SU-DHL-6 (cell line): ENCODE data around the gene ZNF385D.

Experiments used
- H2AFZ ChIP-seq: fragments of 200-600 bp; sonication (generic); 2 replicates; pipeline ENCODE4 v1.6.1; 2014; ENCODE audit warnings: low read depth, mild to moderate bottlenecking, moderate library complexity, mixed read lengths, antibody characterized with exemption, low read length; ENCODE audit not compliant: severe bottlenecking
- H3F3A ChIP-seq: fragments of 200-600 bp; shearing (Covaris generic); 2 replicates; pipeline ENCODE4 v1.6.0; 2016; ENCODE audit warnings: antibody characterized with exemption, mild to moderate bottlenecking; ENCODE audit not compliant: insufficient read depth
- H3K27ac ChIP-seq: fragments of 200-600 bp; sonication (generic); 2 replicates; pipeline ENCODE4 v1.5.1; 2016; ENCODE audit warnings: low read depth, mild to moderate bottlenecking, low read length, moderate library complexity, mixed read lengths
- H3K27me3 ChIP-seq: fragments of 200-600 bp; sonication (generic), shearing (Covaris generic); 2 replicates; pipeline ENCODE4 v1.6.0; 2014; ENCODE audit warnings: mild to moderate bottlenecking, low read length
- H3K36me3 ChIP-seq: fragments of 200-600 bp; sonication (generic); 2 replicates; pipeline ENCODE4 v1.6.1; 2014; ENCODE audit warnings: mild to moderate bottlenecking, low read length, mixed read lengths
- H3K4me2 ChIP-seq: fragments of 300-600, 200-600 bp; shearing (Covaris generic), sonication (generic); 2 replicates; pipeline ENCODE4 v1.6.0; 2014; ENCODE audit warnings: low read length, low read depth, mild to moderate bottlenecking; ENCODE audit not compliant: poor library complexity, severe bottlenecking
- H3K4me3 ChIP-seq: fragments of 200-600 bp; sonication (generic); 2 replicates; pipeline ENCODE4 v1.5.1; 2014; ENCODE audit warnings: antibody characterized with exemption, low read length, mild to moderate bottlenecking, mixed read lengths; ENCODE audit not compliant: insufficient read depth, poor library complexity, severe bottlenecking
- H3K79me2 ChIP-seq: fragments of 200-600 bp; sonication (generic); 2 replicates; pipeline ENCODE4 v1.6.1; 2014; ENCODE audit warnings: mild to moderate bottlenecking, low read length, moderate library complexity; ENCODE audit not compliant: insufficient read depth
- H3K9ac ChIP-seq: fragments of 200-600 bp; sonication (generic); 2 replicates; pipeline ENCODE4 v1.7.0; 2014; ENCODE audit warnings: mild to moderate bottlenecking, low read length
- H3K9me2 ChIP-seq: fragments of 200-600 bp; sonication (generic); replicated peaks from 2 replicates; pipeline ENCODE4 v1.6.1; 2014; ENCODE audit warnings: low read length; ENCODE audit not compliant: insufficient read depth
- H3K9me3 ChIP-seq: fragments of 200-600 bp; sonication (generic); 2 replicates; pipeline ENCODE4 v1.6.1; 2014; ENCODE audit warnings: low read length, mixed read lengths; ENCODE audit not compliant: insufficient read depth
- H4K20me1 ChIP-seq: fragments of 200-600 bp; sonication (generic); 2 replicates; pipeline ENCODE4 v1.6.1; 2014; ENCODE audit warnings: low read depth, mild to moderate bottlenecking, antibody characterized with exemption, low read length, moderate library complexity, mixed read lengths
- EZH2phosphoT487 ChIP-seq: fragments of 200-600 bp; sonication (generic), shearing (Covaris generic); conservative IDR thresholded peaks from 2 replicates; pipeline ENCODE4 v1.6.1; 2018; ENCODE audit warnings: mild to moderate bottlenecking, antibody characterized with exemption, low read length, moderate library complexity, mixed read lengths
- TF ChIP-seq, protein P1 (sequence below): fragments of 200-600 bp; sonication (generic); IDR thresholded peaks from one replicate; pipeline ENCODE4 v1.5.1; 2017; ENCODE audit warnings: antibody characterized with exemption, mild to moderate bottlenecking, low read length, moderate library complexity; ENCODE audit not compliant: insufficient read depth, poor library complexity, severe bottlenecking

ZNF385D gene

DNA sequence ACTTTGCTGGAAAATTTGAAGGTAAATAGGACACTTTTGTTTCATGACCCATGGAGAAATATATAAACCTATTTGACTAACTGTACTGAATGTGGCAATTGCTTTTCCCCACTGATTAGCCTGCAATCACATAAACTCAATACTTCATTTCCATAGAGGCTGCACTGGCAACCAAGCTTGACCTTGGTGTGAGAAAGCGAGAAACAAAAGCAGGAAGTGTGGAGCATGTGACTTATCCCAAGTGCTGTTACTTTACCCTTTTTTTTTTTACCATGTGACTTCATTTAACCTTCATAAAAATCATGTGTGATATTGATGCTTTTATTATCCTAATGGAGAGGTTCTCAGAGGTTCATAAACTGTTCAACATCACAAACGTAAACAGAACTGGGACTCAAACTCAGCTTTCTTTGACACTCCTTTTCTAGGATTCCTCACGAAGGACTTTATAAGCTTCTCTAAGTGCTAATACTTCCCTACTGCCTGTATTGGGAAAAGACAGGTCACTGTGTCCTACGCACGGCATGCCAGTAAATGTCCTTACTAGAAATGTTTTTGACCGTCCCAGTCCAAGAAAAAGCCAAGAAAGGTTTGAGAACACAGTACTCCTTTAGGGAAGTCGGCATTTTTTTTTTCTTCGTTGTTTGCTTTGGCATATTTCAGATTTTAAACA is 34.9 kb upstream of the ZNF385D start:
- H3K9me3 ChIP-seq, result no peaks in the 10 kb centered on the region
- no peaks in the 10 kb centered on the region for H3F3A ChIP-seq
- no peak overlapping the region for H3K9ac ChIP-seq
- H3K4me3 ChIP-seq, result no peak overlapping the region
- H3K27me3 ChIP-seq, result no peaks in the 10 kb centered on the region
- H3K27ac ChIP-seq, result no peak overlapping the region
- no peaks in the 10 kb centered on the region for H3K9me2 ChIP-seq
- H3K36me3 ChIP-seq, result no peaks in the 10 kb centered on the region
- H2AFZ ChIP-seq, result no peak overlapping the region
- no peaks in the 10 kb centered on the region for H3K79me2 ChIP-seq
- no peaks in the 10 kb centered on the region for H4K20me1 ChIP-seq
- no peak overlapping the region for H3K4me2 ChIP-seq
- TF ChIP-seq, protein P1, sequence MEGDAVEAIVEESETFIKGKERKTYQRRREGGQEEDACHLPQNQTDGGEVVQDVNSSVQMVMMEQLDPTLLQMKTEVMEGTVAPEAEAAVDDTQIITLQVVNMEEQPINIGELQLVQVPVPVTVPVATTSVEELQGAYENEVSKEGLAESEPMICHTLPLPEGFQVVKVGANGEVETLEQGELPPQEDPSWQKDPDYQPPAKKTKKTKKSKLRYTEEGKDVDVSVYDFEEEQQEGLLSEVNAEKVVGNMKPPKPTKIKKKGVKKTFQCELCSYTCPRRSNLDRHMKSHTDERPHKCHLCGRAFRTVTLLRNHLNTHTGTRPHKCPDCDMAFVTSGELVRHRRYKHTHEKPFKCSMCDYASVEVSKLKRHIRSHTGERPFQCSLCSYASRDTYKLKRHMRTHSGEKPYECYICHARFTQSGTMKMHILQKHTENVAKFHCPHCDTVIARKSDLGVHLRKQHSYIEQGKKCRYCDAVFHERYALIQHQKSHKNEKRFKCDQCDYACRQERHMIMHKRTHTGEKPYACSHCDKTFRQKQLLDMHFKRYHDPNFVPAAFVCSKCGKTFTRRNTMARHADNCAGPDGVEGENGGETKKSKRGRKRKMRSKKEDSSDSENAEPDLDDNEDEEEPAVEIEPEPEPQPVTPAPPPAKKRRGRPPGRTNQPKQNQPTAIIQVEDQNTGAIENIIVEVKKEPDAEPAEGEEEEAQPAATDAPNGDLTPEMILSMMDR, result no peak
- no peak for TF ChIP-seq EZH2phosphoT487

DNA sequence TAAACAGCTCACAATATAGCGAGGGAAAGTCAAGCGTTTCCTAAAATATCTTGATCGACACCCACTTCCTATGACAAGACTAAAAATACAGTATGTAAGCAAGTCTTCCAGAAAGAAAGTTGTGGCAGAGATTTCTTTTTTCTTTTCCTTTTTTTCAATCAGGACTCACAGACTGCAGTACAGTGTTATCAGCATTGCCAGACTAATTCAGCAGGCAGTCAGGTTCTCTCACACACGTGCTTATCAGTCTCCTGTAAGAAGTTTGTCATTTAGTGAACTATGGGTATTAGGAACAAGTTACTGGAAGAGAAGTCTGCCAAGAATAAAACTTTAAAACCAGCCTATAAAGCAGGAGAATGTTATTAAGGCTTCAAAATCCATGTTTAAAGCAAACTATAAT is 32.8 kb upstream of the ZNF385D start:
- no peak overlapping the region for H3K27ac ChIP-seq
- TF ChIP-seq EZH2phosphoT487, result no peak
- TF ChIP-seq, protein P1, result no peak

DNA sequence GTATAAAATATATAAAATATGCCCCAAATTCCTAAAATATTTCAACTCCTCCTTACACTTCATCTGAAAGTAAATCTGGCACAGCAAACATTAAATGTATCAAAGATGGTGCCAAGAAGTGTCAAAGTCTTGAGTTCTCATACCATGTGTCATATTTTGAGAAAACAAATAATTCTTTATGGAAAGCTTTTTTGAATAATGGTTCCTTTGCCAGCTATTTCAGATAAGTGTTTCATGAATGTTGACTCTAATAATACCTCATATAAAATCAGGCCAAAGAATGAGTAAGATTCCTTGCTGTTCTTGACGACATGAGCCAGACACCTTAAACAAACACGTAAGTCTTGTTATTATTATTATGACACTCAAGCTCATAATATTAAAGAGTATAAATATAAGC is 30.3 kb upstream of the ZNF385D start:
- Histone ChIP-seq H3K9ac (no peak overlapping the region), H3K9me3 (no peaks in the 10 kb centered on the region), H3K4me2 (no peak overlapping the region), H3K36me3 (no peaks in the 10 kb centered on the region), H3K27ac (no peak overlapping the region), H3K9me2 (0 out of 2 replicates have a peak, but pooled peaks cover 3% of the 10 kb centered on the region), H2AFZ (no peak overlapping the region), H3K27me3 (no peaks in the 10 kb centered on the region), H3K79me2 (no peaks in the 10 kb centered on the region), H4K20me1 (no peaks in the 10 kb centered on the region), H3F3A (no peaks in the 10 kb centered on the region), H3K4me3 (no peak overlapping the region)
- no peak for TF ChIP-seq EZH2phosphoT487
- TF ChIP-seq, protein P1, result no peak

More for the DNA sequence above, 32.8 kb upstream of the ZNF385D start:
- Histone ChIP-seq H3K36me3 (no peaks in the 10 kb centered on the region), H2AFZ (no peak overlapping the region), H3K4me2 (no peak overlapping the region), H3K4me3 (no peak overlapping the region), H3K9me3 (no peaks in the 10 kb centered on the region), H3K9ac (no peak overlapping the region), H3K9me2 (0 out of 2 replicates have a peak, but pooled peaks cover 3% of the 10 kb centered on the region), H3K27me3 (no peaks in the 10 kb centered on the region), H4K20me1 (no peaks in the 10 kb centered on the region), H3F3A (no peaks in the 10 kb centered on the region), H3K79me2 (no peaks in the 10 kb centered on the region)
